WTC11 (cell line): ENCODE measurements around the gene DCAF5. TPM values are rescaled to one million over a fixed set of nuclear protein-coding genes. Genes with fewer than 3 reads are reported as not detected.

Source experiments
- ATAC-seq: fragments of 200-7000 bp; cut with Tn5 transposase; 2 replicates; pipeline ENCODE4 v1.10.0; 2021; ENCODE audit warnings: mild to moderate bottlenecking, moderate library complexity
- CTCF ChIA-PET: fragments of 300-600 bp; sonication (Branson Sonifier 250); formaldehyde crosslinking; loops from one replicate; lab custom pipeline; 2021; ENCODE audit warnings: antibody characterized with exemption; lab: Charles Lee
- POLR2A ChIA-PET: fragments of 350-600 bp; sonication (Branson Sonifier 250); formaldehyde crosslinking; loops from one replicate; lab custom pipeline; 2021; ENCODE audit warnings: antibody characterized with exemption; lab: Charles Lee
- DNase-seq: peaks from one replicate; pipeline ENCODE4 v3.0.0; 2021; ENCODE audit warnings: low spot score
- H3K27ac Mint-ChIP-seq: 2 replicates; pipeline ENCODE4 v1.8.0; 2021; ENCODE audit warnings: mixed read lengths
- H3K27me3 Mint-ChIP-seq: 2 replicates; pipeline ENCODE4 v1.8.0; 2021; ENCODE audit warnings: low read depth, mild to moderate bottlenecking, moderate library complexity, mixed read lengths
- H3K36me3 Mint-ChIP-seq: 2 replicates; pipeline ENCODE4 v1.8.0; 2021; ENCODE audit warnings: mixed read lengths
- H3K4me1 Mint-ChIP-seq: 2 replicates; pipeline ENCODE4 v1.8.0; 2022; ENCODE audit warnings: mixed read lengths
- H3K4me3 Mint-ChIP-seq: 2 replicates; pipeline ENCODE4 v1.8.0; 2021; ENCODE audit warnings: mild to moderate bottlenecking, moderate library complexity, mixed read lengths
- H3K9me3 Mint-ChIP-seq: 2 replicates; pipeline ENCODE4 v1.8.0; 2021; ENCODE audit warnings: mixed read lengths
- ARID4B ChIP-seq: sonication (generic); formaldehyde crosslinking; IDR thresholded peaks from 2 replicates; pipeline ENCODE4 v1.8.0; 2023; ENCODE audit warnings: missing genetic modification reagents, mild to moderate bottlenecking, borderline replicate concordance
- CDX4 ChIP-seq: fragments of 250-450 bp; sonication (Bioruptor Pico); IDR thresholded peaks from 2 replicates; pipeline ENCODE4 v1.9.0; 2021; ENCODE audit warnings: moderate library complexity, mild to moderate bottlenecking, inconsistent platforms, borderline replicate concordance
- ETV6 ChIP-seq: sonication (generic); formaldehyde crosslinking; IDR thresholded peaks from 2 replicates; pipeline ENCODE4 v1.8.1; 2022; ENCODE audit warnings: mild to moderate bottlenecking, missing genetic modification reagents
- FOXK1 ChIP-seq: sonication (generic); formaldehyde crosslinking; IDR thresholded peaks from 2 replicates; pipeline ENCODE4 v1.8.0; 2022; ENCODE audit warnings: mild to moderate bottlenecking, moderate library complexity, missing genetic modification reagents
- FOXP4 ChIP-seq: sonication (generic); formaldehyde crosslinking; IDR thresholded peaks from 2 replicates; pipeline ENCODE4 v1.8.0; 2022; ENCODE audit warnings: mild to moderate bottlenecking, missing genetic modification reagents
- MLX ChIP-seq: sonication (generic); formaldehyde crosslinking; IDR thresholded peaks from 2 replicates; pipeline ENCODE4 v1.8.1; 2023; ENCODE audit warnings: mild to moderate bottlenecking, missing genetic modification reagents, moderate library complexity
- MXD4 ChIP-seq: fragments of 250-450 bp; sonication (Bioruptor Pico); IDR thresholded peaks from 2 replicates; pipeline ENCODE4 v1.8.0; 2021; ENCODE audit warnings: mild to moderate bottlenecking, moderate library complexity, borderline replicate concordance
- MYBL2 ChIP-seq: sonication (generic); formaldehyde crosslinking; IDR thresholded peaks from 2 replicates; pipeline ENCODE4 v1.8.1; 2023; ENCODE audit warnings: mild to moderate bottlenecking, moderate library complexity, missing genetic modification reagents
- NFE2L1 ChIP-seq: sonication (generic); formaldehyde crosslinking; IDR thresholded peaks from 2 replicates; pipeline ENCODE4 v1.8.1; 2023; ENCODE audit warnings: missing genetic modification reagents
- PRDM15 ChIP-seq: sonication (generic); formaldehyde crosslinking; IDR thresholded peaks from 2 replicates; pipeline ENCODE4 v1.8.0; 2022; ENCODE audit warnings: missing genetic modification reagents
- SMAD4 ChIP-seq: sonication (generic); formaldehyde crosslinking; IDR thresholded peaks from 2 replicates; pipeline ENCODE4 v1.8.0; 2022; ENCODE audit warnings: mild to moderate bottlenecking, missing genetic modification reagents
- SOX15 ChIP-seq: fragments of 250-450 bp; sonication (Bioruptor Pico); IDR thresholded peaks from 2 replicates; pipeline ENCODE4 v1.9.0; 2021; ENCODE audit warnings: mild to moderate bottlenecking
- STAT6 ChIP-seq: sonication (generic); formaldehyde crosslinking; conservative IDR thresholded peaks from 2 replicates; pipeline ENCODE4 v1.8.1; 2023; ENCODE audit warnings: mild to moderate bottlenecking, low read depth, missing genetic modification reagents, moderate library complexity
- TCF7 ChIP-seq: sonication (generic); formaldehyde crosslinking; IDR thresholded peaks from 2 replicates; pipeline ENCODE4 v1.8.0; 2022; ENCODE audit warnings: mild to moderate bottlenecking, low read depth, missing genetic modification reagents, moderate library complexity
- TEAD1 ChIP-seq: sonication (generic); formaldehyde crosslinking; IDR thresholded peaks from 2 replicates; pipeline ENCODE4 v1.8.0; 2022; ENCODE audit warnings: mild to moderate bottlenecking, missing genetic modification reagents
- USF2 ChIP-seq: sonication (generic); formaldehyde crosslinking; IDR thresholded peaks from 2 replicates; pipeline ENCODE4 v1.8.1; 2023; ENCODE audit warnings: mild to moderate bottlenecking, missing genetic modification reagents, moderate library complexity
- ZNF219 ChIP-seq: sonication (generic); formaldehyde crosslinking; IDR thresholded peaks from 2 replicates; pipeline ENCODE4 v1.8.0; 2023; ENCODE audit warnings: missing genetic modification reagents, mild to moderate bottlenecking, borderline replicate concordance
- ZNF263 ChIP-seq: sonication (generic); formaldehyde crosslinking; IDR thresholded peaks from 2 replicates; pipeline ENCODE4 v1.8.1; 2022; ENCODE audit warnings: low read depth, mild to moderate bottlenecking, moderate library complexity, missing genetic modification reagents
- ZNF396 ChIP-seq: fragments of 250-450 bp; sonication (Bioruptor Pico); IDR thresholded peaks from 2 replicates; pipeline ENCODE4 v1.8.0; 2021; ENCODE audit warnings: mild to moderate bottlenecking, moderate library complexity, borderline replicate concordance
- total RNA-seq: library from RNA; stranded (reverse); gene quantifications from 3 replicates; pipeline ENCODE4 v1.2.3, GENCODE V29; 2021

DCAF5 gene
- total RNA-seq, 1 experiment from 2014 or later: 30.3 TPM

GRCh38 chr14:69153152-69153872 is 393 bp upstream of the DCAF5 start:
- H3K9me3 Mint-ChIP-seq: no peaks in the 10 kb centered on the region
- no peak for TF ChIP-seq TCF7
- TF ChIP-seq ZNF396: no peak
- TF ChIP-seq ZNF219 (CRISPR knock-in tag): no peak
- peak; percentile 61; the same call in 1 of the 2 replicates for TF ChIP-seq FOXK1
- no peak for TF ChIP-seq MXD4 (CRISPR knock-in tag)
- TF ChIP-seq TEAD1 (CRISPR knock-in tag): no peak; the same call in 1 of the 2 replicates
- no peak; the same call in 1 of the 2 replicates for TF ChIP-seq USF2 (CRISPR knock-in tag)
- TF ChIP-seq STAT6 (CRISPR knock-in tag): no peak
- TF ChIP-seq PRDM15 (CRISPR knock-in tag): no peak
- no peak for TF ChIP-seq MLX (CRISPR knock-in tag)
- no peak for TF ChIP-seq MYBL2 (CRISPR knock-in tag)
- no peak for TF ChIP-seq SMAD4 (CRISPR knock-in tag)
- peak; percentile 92; the same call in 1 of the 2 replicates for TF ChIP-seq ETV6 (CRISPR knock-in tag)
- TF ChIP-seq ARID4B: no peak
- TF ChIP-seq NFE2L1 (CRISPR knock-in tag): no peak
- TF ChIP-seq ZNF263 (CRISPR knock-in tag): peak; percentile 93
- TF ChIP-seq FOXP4 (CRISPR knock-in tag): peak; percentile 46; the same call in 1 of the 2 replicates
- no peak for TF ChIP-seq CDX4
- TF ChIP-seq SOX15 (CRISPR knock-in tag): no peak

More at GRCh38 chr14:69153152-69153872, 393 bp upstream of the DCAF5 start:
- H3K36me3 Mint-ChIP-seq: peaks cover 4% of the 10 kb centered on the region; the same call in 1 of the 2 replicates
- peaks cover 28% of the 10 kb centered on the region for H3K4me1 Mint-ChIP-seq
- peak overlapping the region; percentile 92 for H3K4me3 Mint-ChIP-seq
- CTCF ChIA-PET: interaction anchor here (0.7 to 4.7 kb wide), 7 partner anchors 24 to 194 kb away, joined by 3 to 71 read pairs (median 3); partner anchors contain the start of genes EXD2 and GALNT16
- DNase-seq (peak; percentile 45), ATAC-seq (peak; percentile 9)
- peak overlapping the region; percentile 48; the same call in 1 of the 2 replicates for H3K27ac Mint-ChIP-seq
- peaks cover 14% of the 10 kb centered on the region for H3K27me3 Mint-ChIP-seq
- POLR2A ChIA-PET: no interaction called here
